Upper lobe of right lung (tissue), 1 donor: Measurements from ENCODE around the gene RRBP1. TPM values are rescaled to one million over a fixed set of nuclear protein-coding genes. Genes with fewer than 3 reads are reported as not detected.

ENCODE experiments used
- ATAC-seq: fragments of 200-7000 bp; cut with Tn5 transposase; one replicate; pipeline ENCODE4 v1.9.1; 2020; ENCODE audit warnings: mild to moderate bottlenecking, moderate library complexity
- DNase-seq: peaks from one replicate; pipeline ENCODE4 v3.0.0-alpha.2; 2020
- H3K27ac ChIP-seq: fragments of 200-600 bp; one replicate; pipeline ENCODE4 v1.8.0; 2022
- H3K27me3 ChIP-seq: fragments of 200-600 bp; one replicate; pipeline ENCODE4 v1.8.0; 2022; ENCODE audit warnings: mild to moderate bottlenecking
- H3K36me3 ChIP-seq: fragments of 200-600 bp; one replicate; pipeline ENCODE4 v1.8.0; 2022
- H3K4me1 ChIP-seq: fragments of 200-600 bp; one replicate; pipeline ENCODE4 v1.8.0; 2022
- H3K4me3 ChIP-seq: fragments of 200-600 bp; one replicate; pipeline ENCODE4 v1.8.0; 2022; ENCODE audit warnings: mild to moderate bottlenecking
- H3K9me3 ChIP-seq: fragments of 200-600 bp; one replicate; pipeline ENCODE4 v1.8.0; 2022
- CTCF ChIP-seq: fragments of 200-600 bp; IDR thresholded peaks from one replicate; pipeline ENCODE4 v1.8.0; 2022; ENCODE audit warnings: antibody characterized with exemption
- intact Hi-C: fragments of 100-400 bp; cut with DNase I; formaldehyde crosslinking; loops from one replicate; pipeline ENCODE4 v1.11.0; 2022
- total RNA-seq: library from RNA; stranded (reverse); fragmentation: NEBNext Ultra II Directional; extraction: Animal tissue kit (Norgen Biotek cat#: 25700); gene quantifications from one replicate; pipeline ENCODE4 v1.2.1, GENCODE V29; 2021
- donor health status: DM: no; HTN: yes; CAD: no; lungs with severe emphysema.

The RRBP1 gene
- total RNA-seq, 1 donor from 2014 or later = 166 TPM

GRCh38 chr20:17706632-17707031 is 24.6 kb upstream of the RRBP1 start:
- TF ChIP-seq CTCF = no peak
- no peaks in the 10 kb centered on the region for H3K36me3 ChIP-seq
- no peaks in the 10 kb centered on the region for H3K27me3 ChIP-seq
- DNase-seq = no peak
- no peak for ATAC-seq
- no peaks in the 10 kb centered on the region for H3K4me1 ChIP-seq
- no peaks in the 10 kb centered on the region for H3K9me3 ChIP-seq
- no peak overlapping the region for H3K27ac ChIP-seq
- intact Hi-C loops = no loop called here
- no peak overlapping the region for H3K4me3 ChIP-seq

- intact Hi-C loops = no loop called here
- no peaks in the 10 kb centered on the region for H3K9me3 ChIP-seq
- H3K4me3 ChIP-seq = no peak overlapping the region
- H3K27ac ChIP-seq = no peak overlapping the region
- no peaks in the 10 kb centered on the region for H3K36me3 ChIP-seq
- DNase-seq (no peak), ATAC-seq (no peak)
- H3K4me1 ChIP-seq = no peaks in the 10 kb centered on the region
- no peaks in the 10 kb centered on the region for H3K27me3 ChIP-seq
- no peak for TF ChIP-seq CTCF
These were observed 23.9 kb upstream of the RRBP1 start for GRCh38 chr20:17705916-17706315.

- intact Hi-C loops = no loop called here
- TF ChIP-seq CTCF = no peak
- DNase-seq = no peak
- Histone ChIP-seq H3K27me3 (no peaks in the 10 kb centered on the region), H3K9me3 (no peaks in the 10 kb centered on the region), H3K4me3 (no peak overlapping the region), H3K4me1 (no peaks in the 10 kb centered on the region), H3K27ac (no peak overlapping the region), H3K36me3 (no peaks in the 10 kb centered on the region)
- ATAC-seq = no peak
These were observed 22.7 kb upstream of the RRBP1 start for GRCh38 chr20:17704589-17705317.

GRCh38 chr20:17701826-17702225 is 19.8 kb upstream of the RRBP1 start:
- Histone ChIP-seq H3K4me3 (no peak overlapping the region), H3K36me3 (no peaks in the 10 kb centered on the region), H3K27ac (no peak overlapping the region), H3K27me3 (no peaks in the 10 kb centered on the region), H3K4me1 (no peaks in the 10 kb centered on the region), H3K9me3 (no peaks in the 10 kb centered on the region)
- TF ChIP-seq CTCF = no peak
- intact Hi-C loops = no loop called here
- DNase-seq = no peak
- no peak for ATAC-seq

- Histone ChIP-seq H3K36me3 (no peaks in the 10 kb centered on the region), H3K27me3 (no peaks in the 10 kb centered on the region), H3K27ac (no peak overlapping the region), H3K4me3 (no peak overlapping the region), H3K9me3 (no peaks in the 10 kb centered on the region), H3K4me1 (no peaks in the 10 kb centered on the region)
- intact Hi-C loops = no loop called here
- ATAC-seq = no peak
- no peak for DNase-seq
- no peak for TF ChIP-seq CTCF
These were observed 18.6 kb upstream of the RRBP1 start for GRCh38 chr20:17700637-17701036.

- H3K27me3 ChIP-seq = no peaks in the 10 kb centered on the region
- ATAC-seq (no peak), DNase-seq (no peak)
- no peak within 1 kb of the TSS for H3K4me3 ChIP-seq
- H3K4me1 ChIP-seq = no peaks in the 10 kb centered on the region
- intact Hi-C loops = no loop called here
- no peaks in the 10 kb centered on the region for H3K36me3 ChIP-seq
- no peaks in the 10 kb centered on the region for H3K9me3 ChIP-seq
- no peak within 1 kb of the TSS for H3K27ac ChIP-seq
- no peak for TF ChIP-seq CTCF
These were observed 17.9 kb upstream of the RRBP1 start, which contains the start of gene BANF2 for GRCh38 chr20:17699931-17700351. Gene BANF2 (plus strand): TSS chr20:17699966. CDS start chr20:17725026, 25,060 bp downstream.
